ENCODE results near the gene SNCG. TPM values are rescaled to one million over a fixed set of nuclear protein-coding genes. Genes with fewer than 3 reads are reported as not detected.
A peak's percentile ranks its signal among the peaks of the same experiment; 100 is the strongest.

The SNCG gene
- total RNA-seq, 1 donor from 2014 or later: 1.2 TPM

GRCh38 chr10:86956195-86956847, 2.1 kb upstream of the SNCG start:
- peaks cover 3% of the 10 kb centered on the region for H3K36me3 Mint-ChIP-seq (ENCODE audit: low read depth)
- no peaks in the 10 kb centered on the region for H3K27me3 Mint-ChIP-seq (ENCODE audit: low read depth)
- H3K4me1 Mint-ChIP-seq (ENCODE audit: low read depth): peaks cover 54% of the 10 kb centered on the region
- peak overlapping the region; percentile 22 for H3K27ac Mint-ChIP-seq (ENCODE audit: unreplicated experiment)
- TF ChIP-seq CTCF (IDR thresholded peaks at IDR 0.05): no peak
- DNase-seq (ENCODE audit: low spot score): peak; percentile 58
- peaks cover 13% of the 10 kb centered on the region for H3K9me3 Mint-ChIP-seq (ENCODE audit: low read depth)
- H3K4me3 Mint-ChIP-seq (ENCODE audit: unreplicated experiment): no peak overlapping the region

- no peak overlapping the region for H3K4me3 Mint-ChIP-seq (ENCODE audit: unreplicated experiment)
- peaks cover 9% of the 10 kb centered on the region for H3K9me3 Mint-ChIP-seq (ENCODE audit: low read depth)
- DNase-seq (ENCODE audit: low spot score): no peak
- TF ChIP-seq CTCF (IDR thresholded peaks at IDR 0.05): no peak
- H3K4me1 Mint-ChIP-seq (ENCODE audit: low read depth): peaks cover 54% of the 10 kb centered on the region
- no peak overlapping the region for H3K27ac Mint-ChIP-seq (ENCODE audit: unreplicated experiment)
- peaks cover 3% of the 10 kb centered on the region for H3K36me3 Mint-ChIP-seq (ENCODE audit: low read depth)
- H3K27me3 Mint-ChIP-seq (ENCODE audit: low read depth): no peaks in the 10 kb centered on the region
Observed at GRCh38 chr10:86956848-86957448, 1.5 kb upstream of the SNCG start.

- Mint-ChIP-seq H3K36me3 (ENCODE audit: low read depth) (no peaks in the 10 kb centered on the region), H3K27me3 (ENCODE audit: low read depth) (no peaks in the 10 kb centered on the region), H3K27ac (ENCODE audit: unreplicated experiment) (no peak within 1 kb of the TSS), H3K4me1 (ENCODE audit: low read depth) (peaks cover 54% of the 10 kb centered on the region), H3K4me3 (ENCODE audit: unreplicated experiment) (no peak within 1 kb of the TSS), H3K9me3 (ENCODE audit: low read depth) (peaks cover 4% of the 10 kb centered on the region)
- DNase-seq (ENCODE audit: low spot score): no peak
- TF ChIP-seq CTCF (IDR thresholded peaks at IDR 0.05): no peak
Observed at GRCh38 chr10:86957471-86958115, 806 bp upstream of the SNCG start, which contains the start of gene MMRN2. MMRN2 (minus strand) TSS chr10:86957615; CDS start chr10:86957541, 74 bp downstream.

- peak overlapping the region; percentile 63 for H3K27ac Mint-ChIP-seq (ENCODE audit: unreplicated experiment)
- DNase-seq (ENCODE audit: low spot score): peak; percentile 66
- H3K4me1 Mint-ChIP-seq (ENCODE audit: low read depth): peaks cover 42% of the 10 kb centered on the region
- H3K9me3 Mint-ChIP-seq (ENCODE audit: low read depth): no peaks in the 10 kb centered on the region
- H3K36me3 Mint-ChIP-seq (ENCODE audit: low read depth): no peaks in the 10 kb centered on the region
- no peak for TF ChIP-seq CTCF (IDR thresholded peaks at IDR 0.05)
- H3K27me3 Mint-ChIP-seq (ENCODE audit: low read depth): no peaks in the 10 kb centered on the region
- H3K4me3 Mint-ChIP-seq (ENCODE audit: unreplicated experiment): no peak overlapping the region
Observed at GRCh38 chr10:86958901-86959736, 720 bp downstream of the SNCG start.

GRCh38 chr10:86959737-86960002, 1.3 kb downstream of the SNCG start:
- Mint-ChIP-seq H3K9me3 (ENCODE audit: low read depth) (no peaks in the 10 kb centered on the region), H3K36me3 (ENCODE audit: low read depth) (no peaks in the 10 kb centered on the region), H3K4me3 (ENCODE audit: unreplicated experiment) (no peak overlapping the region), H3K27me3 (ENCODE audit: low read depth) (no peaks in the 10 kb centered on the region), H3K4me1 (ENCODE audit: low read depth) (peaks cover 37% of the 10 kb centered on the region), H3K27ac (ENCODE audit: unreplicated experiment) (no peak overlapping the region)
- DNase-seq (ENCODE audit: low spot score): no peak
- no peak for TF ChIP-seq CTCF (IDR thresholded peaks at IDR 0.05)

All from chondrocyte (in vitro differentiated cells).